OCI-LY1 (cell line): ENCODE measurements around the gene FTCDNL1.

ENCODE experiments used
- H2AFZ ChIP-seq: fragments of 200-600 bp; sonication (generic), shearing (Covaris generic); 2 replicates; pipeline ENCODE4 v1.6.0; 2014; ENCODE audit warnings: antibody characterized with exemption, mild to moderate bottlenecking, low read length
- H3F3A ChIP-seq: fragments of 200-600 bp; sonication (generic), shearing (Covaris generic); 2 replicates; pipeline ENCODE4 v1.6.0; 2014; ENCODE audit warnings: mild to moderate bottlenecking, antibody characterized with exemption, low read length, moderate library complexity; ENCODE audit not compliant: insufficient read depth
- H3K27ac ChIP-seq: fragments of 200-600 bp; sonication (generic); 2 replicates; pipeline ENCODE4 v1.5.1; 2014; ENCODE audit warnings: low read length, mixed run types, mild to moderate bottlenecking, low read depth; ENCODE audit not compliant: poor library complexity, severe bottlenecking
- H3K27me3 ChIP-seq: fragments of 200-600 bp; sonication (generic); 2 replicates; pipeline ENCODE4 v1.6.0; 2014; ENCODE audit warnings: antibody characterized with exemption, mild to moderate bottlenecking, low read length, moderate library complexity; ENCODE audit not compliant: insufficient read depth
- H3K36me3 ChIP-seq: fragments of 200-600 bp; sonication (generic); 2 replicates; pipeline ENCODE4 v1.6.1; 2014; ENCODE audit warnings: mild to moderate bottlenecking, antibody characterized with exemption, low read length, moderate library complexity, mixed read lengths; ENCODE audit not compliant: insufficient read depth
- H3K4me1 ChIP-seq: fragments of 200-600 bp; sonication (generic); 2 replicates; pipeline ENCODE4 v1.5.1; 2014; ENCODE audit warnings: mild to moderate bottlenecking, low read length, moderate library complexity; ENCODE audit not compliant: insufficient read depth, severe bottlenecking
- H3K4me2 ChIP-seq: fragments of 200-600 bp; sonication (generic), shearing (Covaris generic); 2 replicates; pipeline ENCODE4 v1.6.1; 2014; ENCODE audit warnings: low read length
- H3K4me3 ChIP-seq: fragments of 200-600 bp; sonication (generic); 2 replicates; pipeline ENCODE4 v1.5.1; 2014; ENCODE audit warnings: low read length, low read depth, mild to moderate bottlenecking, mixed read lengths; ENCODE audit not compliant: poor library complexity, severe bottlenecking
- H3K79me2 ChIP-seq: fragments of 200-600 bp; shearing (Covaris generic); 2 replicates; pipeline ENCODE4 v1.6.1; 2016; ENCODE audit warnings: mixed run types, low read length, mixed read lengths; ENCODE audit not compliant: insufficient read depth
- H3K9ac ChIP-seq: fragments of 200-600 bp; sonication (generic), shearing (Covaris generic); 2 replicates; pipeline ENCODE4 v1.6.1; 2014; ENCODE audit warnings: mild to moderate bottlenecking, low read length, mixed read lengths
- H3K9me2 ChIP-seq: fragments of 200-600 bp; sonication (generic), shearing (Covaris generic); 2 replicates; pipeline ENCODE4 v1.6.1; 2014; ENCODE audit warnings: low read depth, mild to moderate bottlenecking, low read length, mixed read lengths
- H3K9me3 ChIP-seq: fragments of 200-600 bp; shearing (Covaris generic); 2 replicates; pipeline ENCODE4 v1.6.1; 2014; ENCODE audit warnings: low read length, mixed read lengths
- H4K20me1 ChIP-seq: fragments of 200-600 bp; sonication (generic), shearing (Covaris generic); 2 replicates; pipeline ENCODE4 v1.6.0; 2016; ENCODE audit warnings: mild to moderate bottlenecking, low read length; ENCODE audit not compliant: insufficient read depth
- CTCF ChIP-seq: fragments of 200-600 bp; sonication (generic), shearing (Covaris generic); IDR thresholded peaks from 2 replicates; pipeline ENCODE4 v1.5.1; 2017; ENCODE audit warnings: mild to moderate bottlenecking, antibody characterized with exemption, low read length, moderate library complexity, mixed read lengths
- EZH2 ChIP-seq: fragments of 200-600 bp; sonication (generic), shearing (Covaris generic); IDR thresholded peaks from 2 replicates; pipeline ENCODE4 v1.8.0; 2017; ENCODE audit warnings: borderline replicate concordance, mixed run types, mild to moderate bottlenecking, antibody characterized with exemption, low read length, moderate library complexity, mixed read lengths

Gene FTCDNL1

DNA sequence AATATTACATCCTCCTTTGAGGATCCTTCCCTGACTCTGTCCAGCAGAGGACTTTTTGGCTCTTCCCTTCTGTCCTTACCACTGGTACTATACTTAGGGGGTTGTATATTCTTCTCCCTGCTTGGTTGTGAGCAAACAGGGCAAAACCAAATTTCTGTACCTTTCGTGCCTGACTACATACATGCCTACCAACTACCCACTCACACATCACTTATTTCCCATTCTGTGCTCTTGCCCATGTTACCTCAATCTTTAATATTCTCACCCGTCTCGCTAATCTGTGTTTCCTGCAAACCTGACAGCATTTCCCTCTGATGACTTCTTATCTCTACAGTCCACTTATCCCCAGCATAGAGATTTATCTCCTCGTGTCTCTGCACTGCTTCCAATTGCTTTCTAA lies 58.6 kb downstream of the FTCDNL1 start:
- Histone ChIP-seq H3K9me3 (no peaks in the 10 kb centered on the region), H3K27ac (no peak overlapping the region), H2AFZ (no peak overlapping the region), H3K4me2 (no peak overlapping the region), H3K9me2 (no peaks in the 10 kb centered on the region), H3K27me3 (no peaks in the 10 kb centered on the region), H3F3A (no peaks in the 10 kb centered on the region), H4K20me1 (no peaks in the 10 kb centered on the region), H3K4me3 (no peak overlapping the region), H3K4me1 (no peaks in the 10 kb centered on the region), H3K79me2 (no peaks in the 10 kb centered on the region), H3K36me3 (no peaks in the 10 kb centered on the region), H3K9ac (no peak overlapping the region)
- TF ChIP-seq EZH2 (no peak), CTCF (no peak)

DNA sequence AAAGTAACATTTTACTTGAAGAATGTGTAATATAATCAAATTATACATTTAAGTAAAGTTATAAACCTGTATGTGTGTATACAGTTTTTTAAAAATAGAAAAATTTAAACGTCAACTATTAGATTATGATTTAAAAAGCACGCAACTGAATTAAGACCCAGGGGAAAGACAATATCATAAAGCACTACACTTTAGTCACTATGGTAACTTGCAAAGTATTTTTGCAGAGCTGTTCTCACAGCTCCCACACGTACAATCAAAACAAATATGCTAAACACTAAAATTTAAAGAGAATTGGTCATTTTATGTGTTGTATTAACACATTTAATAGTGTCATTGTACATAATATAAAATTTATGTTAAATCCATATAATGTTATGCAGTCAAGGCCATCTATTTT lies 59.7 kb downstream of the FTCDNL1 start:
- Histone ChIP-seq H3K9ac (no peak overlapping the region), H3K27ac (no peak overlapping the region), H3K27me3 (no peaks in the 10 kb centered on the region), H3K4me1 (no peaks in the 10 kb centered on the region), H4K20me1 (no peaks in the 10 kb centered on the region), H3K4me3 (no peak overlapping the region), H2AFZ (no peak overlapping the region), H3K9me2 (no peaks in the 10 kb centered on the region), H3K36me3 (no peaks in the 10 kb centered on the region), H3K9me3 (no peaks in the 10 kb centered on the region), H3F3A (no peaks in the 10 kb centered on the region), H3K4me2 (no peak overlapping the region), H3K79me2 (no peaks in the 10 kb centered on the region)
- TF ChIP-seq CTCF (no peak), EZH2 (no peak)

DNA sequence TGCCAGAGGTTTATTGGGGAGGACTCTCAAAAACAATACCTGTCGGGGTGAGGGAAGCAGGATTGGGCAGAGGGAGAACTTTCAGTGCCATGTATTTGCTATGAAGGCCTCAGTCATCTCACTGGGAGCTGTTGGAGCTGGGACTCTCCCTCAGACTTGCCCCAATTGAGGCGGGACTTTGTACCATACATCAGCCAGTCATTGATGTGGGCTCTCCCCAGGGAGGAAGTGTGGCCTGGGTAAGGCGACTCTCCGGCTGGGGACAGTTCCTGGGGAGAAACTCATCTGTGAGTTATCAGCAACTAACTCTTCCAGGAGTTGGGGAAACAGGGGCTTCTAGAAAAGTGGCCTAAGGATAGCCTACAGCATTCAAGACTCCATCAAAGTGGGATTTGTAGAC lies 66.5 kb downstream of the FTCDNL1 start:
- no peaks in the 10 kb centered on the region for H3K27me3 ChIP-seq
- H3K27ac ChIP-seq: no peak overlapping the region
- no peaks in the 10 kb centered on the region for H4K20me1 ChIP-seq
- H3K4me1 ChIP-seq: no peaks in the 10 kb centered on the region
- H3K4me2 ChIP-seq: no peak overlapping the region
- TF ChIP-seq EZH2 (no peak), CTCF (no peak)
- H2AFZ ChIP-seq: no peak overlapping the region
- H3F3A ChIP-seq: no peaks in the 10 kb centered on the region
- H3K4me3 ChIP-seq: no peak overlapping the region
- H3K79me2 ChIP-seq: no peaks in the 10 kb centered on the region
- H3K9me3 ChIP-seq: no peaks in the 10 kb centered on the region
- no peaks in the 10 kb centered on the region for H3K9me2 ChIP-seq
- no peaks in the 10 kb centered on the region for H3K36me3 ChIP-seq
- H3K9ac ChIP-seq: no peak overlapping the region
